BLaER1 (cell line): ENCODE measurements around the gene FOXG1.

Experiments
- H3K27ac ChIP-seq: shearing (Covaris generic); formaldehyde crosslinking; 2 replicates; pipeline ENCODE4 v1.8.1; 2022
- H3K27me3 ChIP-seq: shearing (Covaris generic); formaldehyde crosslinking; 2 replicates; pipeline ENCODE4 v1.8.1; 2022
- H3K36me3 ChIP-seq: shearing (Covaris generic); formaldehyde crosslinking; 2 replicates; pipeline ENCODE4 v1.8.1; 2022
- H3K4me1 ChIP-seq: shearing (Covaris generic); formaldehyde crosslinking; 2 replicates; pipeline ENCODE4 v1.8.1; 2022
- H3K4me2 ChIP-seq: shearing (Covaris generic); formaldehyde crosslinking; 2 replicates; pipeline ENCODE4 v1.8.1; 2022
- H3K4me3 ChIP-seq: shearing (Covaris generic); formaldehyde crosslinking; 2 replicates; pipeline ENCODE4 v1.8.1; 2022
- H3K9ac ChIP-seq: shearing (Covaris generic); formaldehyde crosslinking; 2 replicates; pipeline ENCODE4 v1.8.1; 2022
- H3K9me3 ChIP-seq: shearing (Covaris generic); formaldehyde crosslinking; 2 replicates; pipeline ENCODE4 v1.8.1; 2022
- H4K20me1 ChIP-seq: shearing (Covaris generic); formaldehyde crosslinking; 2 replicates; pipeline ENCODE4 v1.8.1; 2022
- Cebpa-rat ChIP-seq: shearing (Covaris generic); IDR thresholded peaks from 2 replicates; pipeline ENCODE4 v1.8.1; 2022

FOXG1 gene

DNA sequence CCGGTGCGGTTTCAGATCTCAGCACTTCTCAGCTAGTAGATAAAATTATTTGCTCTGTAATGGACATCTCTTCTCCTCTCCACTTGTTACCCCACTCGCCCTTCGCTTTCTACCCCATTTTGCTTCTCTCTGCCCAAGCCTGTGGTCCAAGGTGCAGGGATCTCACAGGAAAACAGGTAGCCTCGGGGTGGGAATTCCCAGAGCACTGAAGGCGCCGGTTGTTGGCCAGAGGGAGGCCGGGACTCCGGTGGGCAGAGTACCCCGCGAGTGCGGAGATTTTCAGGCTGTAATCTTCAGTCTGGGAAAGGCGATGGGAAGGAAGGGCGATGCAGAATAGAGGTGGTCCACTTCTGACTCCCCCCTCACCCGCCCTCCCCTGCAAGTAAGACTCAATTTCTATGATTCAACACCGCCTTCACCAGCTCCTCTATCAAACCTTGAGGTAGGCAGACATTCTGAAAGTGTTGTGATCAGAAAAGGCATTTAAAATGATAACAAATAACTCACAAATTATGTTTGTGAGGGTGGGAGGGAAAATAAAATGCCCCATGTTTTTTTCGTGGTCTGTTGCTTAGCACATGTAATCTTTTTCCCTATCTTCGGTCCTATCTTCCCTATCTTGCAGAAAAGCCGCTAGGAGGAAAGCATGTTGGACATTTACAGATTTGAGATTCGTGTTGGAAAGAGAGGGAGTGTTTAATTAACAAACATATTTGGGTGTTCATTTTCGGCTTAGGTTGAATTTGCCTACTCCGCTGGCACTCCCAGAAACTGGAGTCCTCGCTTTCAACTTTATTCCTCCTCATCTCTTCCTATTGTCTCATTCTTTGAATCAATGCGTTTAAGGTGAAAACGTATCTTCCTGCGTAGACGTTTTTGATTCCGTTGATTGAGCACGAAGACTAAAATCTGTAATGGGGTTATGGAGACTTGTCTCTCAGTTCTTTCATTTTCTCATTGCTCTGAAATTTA lies 8.5 kb downstream of the FOXG1 start:
- no peak overlapping the region for H3K27ac ChIP-seq
- peaks cover 78% of the 10 kb centered on the region for H3K27me3 ChIP-seq
- no peak overlapping the region for H3K9ac ChIP-seq
- H3K36me3 ChIP-seq = no peaks in the 10 kb centered on the region
- peaks cover 14% of the 10 kb centered on the region for H3K9me3 ChIP-seq
- H3K4me1 ChIP-seq = no peaks in the 10 kb centered on the region
- H3K4me3 ChIP-seq = no peak overlapping the region
- H4K20me1 ChIP-seq = no peaks in the 10 kb centered on the region
- TF ChIP-seq Cebpa-rat = no peak
- no peak overlapping the region for H3K4me2 ChIP-seq

DNA sequence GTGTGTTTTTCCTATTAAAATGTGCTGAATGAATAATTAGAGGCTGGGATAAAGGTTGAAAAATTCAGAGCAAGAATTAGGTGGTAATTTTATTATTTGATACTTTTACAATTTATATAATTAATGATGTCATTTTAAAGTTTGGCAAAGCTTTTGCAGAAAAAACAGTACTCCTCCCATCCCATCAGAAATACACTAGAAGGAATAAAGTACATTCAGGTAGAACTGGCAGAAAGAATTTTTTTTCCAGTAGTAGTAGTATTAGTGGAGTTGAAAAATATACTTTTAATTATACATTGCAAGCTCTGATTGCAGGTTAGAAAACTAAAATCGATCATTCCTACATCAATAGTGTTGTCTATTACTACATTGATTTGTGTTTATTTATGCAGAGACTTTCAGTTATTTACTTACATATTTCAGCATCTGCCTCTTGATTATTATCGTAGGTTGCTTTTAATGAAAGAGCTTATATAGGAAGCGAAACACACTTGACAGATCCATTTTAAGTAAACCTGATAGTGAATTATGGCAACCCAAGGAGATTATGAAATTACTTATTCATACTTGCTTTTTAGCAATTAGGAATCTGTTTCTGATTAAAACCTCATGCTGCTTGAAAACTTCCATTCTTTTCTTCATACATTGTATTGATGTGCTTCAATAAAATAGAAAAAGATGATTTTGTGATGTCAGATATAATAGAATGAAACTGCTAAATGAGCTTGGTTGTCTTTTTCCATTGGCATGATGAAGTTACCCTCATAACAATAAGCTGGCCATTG lies 10.1 kb downstream of the FOXG1 start:
- no peak overlapping the region for H3K4me2 ChIP-seq
- no peak overlapping the region for H3K27ac ChIP-seq
- H3K4me1 ChIP-seq = no peaks in the 10 kb centered on the region
- no peak overlapping the region for H3K4me3 ChIP-seq
- TF ChIP-seq Cebpa-rat = no peak
- no peaks in the 10 kb centered on the region for H4K20me1 ChIP-seq
- no peaks in the 10 kb centered on the region for H3K36me3 ChIP-seq
- H3K9ac ChIP-seq = no peak overlapping the region
- H3K9me3 ChIP-seq = peaks cover 14% of the 10 kb centered on the region
- peaks cover 88% of the 10 kb centered on the region for H3K27me3 ChIP-seq

DNA sequence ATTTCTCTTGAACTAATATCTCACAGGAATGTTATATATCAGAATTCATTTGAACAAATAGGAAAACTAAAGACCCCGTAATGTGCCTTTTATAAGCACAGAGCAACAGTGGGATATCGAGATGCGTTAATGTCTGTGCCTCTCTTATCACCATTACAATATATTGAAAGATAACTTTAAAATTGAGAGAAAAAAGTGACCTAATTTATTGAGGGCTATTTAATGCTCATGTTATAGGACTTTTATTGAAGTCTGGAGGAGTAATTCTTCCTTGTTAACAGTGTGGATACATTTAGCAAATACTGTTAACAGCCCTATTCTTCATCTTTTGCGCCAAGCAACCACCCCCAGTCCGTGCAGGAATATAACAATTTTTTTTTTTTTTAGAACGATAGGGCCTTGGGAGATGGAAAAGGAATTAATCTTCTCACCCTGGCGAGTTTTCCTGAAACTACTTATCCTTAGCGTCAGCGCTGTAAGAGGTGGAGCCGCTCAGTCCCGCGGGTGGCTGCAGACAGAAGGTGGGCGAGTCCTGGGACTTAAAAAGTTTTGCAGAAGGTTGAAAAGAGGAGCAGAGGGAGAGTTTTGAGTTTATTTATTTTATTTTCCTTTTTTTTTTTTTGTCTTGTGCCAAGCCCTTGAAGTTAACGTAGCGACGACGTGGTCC lies 11.0 kb downstream of the FOXG1 start:
- no peaks in the 10 kb centered on the region for H3K4me1 ChIP-seq
- H4K20me1 ChIP-seq = no peaks in the 10 kb centered on the region
- H3K9ac ChIP-seq = no peak overlapping the region
- TF ChIP-seq Cebpa-rat = no peak
- no peak overlapping the region for H3K4me2 ChIP-seq
- H3K27ac ChIP-seq = no peak overlapping the region
- H3K27me3 ChIP-seq = peaks cover 91% of the 10 kb centered on the region
- H3K4me3 ChIP-seq = no peak overlapping the region
- peaks cover 14% of the 10 kb centered on the region for H3K9me3 ChIP-seq
- H3K36me3 ChIP-seq = no peaks in the 10 kb centered on the region

DNA sequence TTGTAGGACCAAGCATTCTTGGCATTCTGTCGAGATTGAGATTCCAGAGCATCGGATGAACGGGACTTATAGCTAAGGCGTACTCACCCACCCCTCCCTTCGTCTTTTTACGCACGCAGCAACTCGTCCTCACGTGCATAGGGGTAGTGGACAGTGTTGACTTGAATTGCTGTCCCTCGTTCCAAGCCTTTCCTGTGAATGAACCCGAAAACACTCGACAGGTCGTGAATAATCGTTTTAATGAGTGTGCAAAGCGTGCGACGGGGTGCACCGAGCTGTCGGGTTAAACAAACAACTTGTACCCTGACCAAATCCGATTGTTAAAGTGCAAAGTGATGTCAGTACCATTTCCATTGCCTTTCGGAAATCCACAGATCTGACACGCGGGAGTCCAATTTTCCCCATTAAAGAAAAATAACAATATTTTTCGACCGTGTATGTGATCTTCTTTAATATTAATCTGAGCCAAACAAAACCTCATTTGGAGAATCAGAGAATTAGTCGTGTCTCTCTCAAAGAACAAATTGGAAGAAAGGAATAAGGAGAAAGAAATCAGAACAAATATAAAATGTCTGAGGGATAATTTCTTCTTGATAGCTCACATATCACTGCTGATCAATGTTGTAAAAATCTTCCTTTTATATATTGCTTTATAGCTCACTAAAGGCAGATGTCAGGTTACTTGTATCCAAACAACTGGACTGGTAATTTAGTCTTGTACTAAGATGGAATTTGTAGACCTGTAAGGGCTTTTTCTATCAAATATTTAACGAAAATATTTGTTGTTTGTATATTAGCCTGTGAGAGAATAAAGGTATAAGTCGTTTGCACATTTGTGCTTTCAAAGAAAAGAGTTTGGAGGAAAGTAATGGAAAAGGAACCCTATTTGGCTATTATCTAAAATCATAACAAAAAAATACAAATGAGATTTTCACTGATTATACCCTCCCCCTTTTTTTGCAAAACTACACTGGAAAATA lies 11.8 kb downstream of the FOXG1 start:
- H3K36me3 ChIP-seq = no peaks in the 10 kb centered on the region
- peaks cover 87% of the 10 kb centered on the region for H3K27me3 ChIP-seq
- no peak overlapping the region for H3K9ac ChIP-seq
- H3K4me1 ChIP-seq = no peaks in the 10 kb centered on the region
- H3K9me3 ChIP-seq = peaks cover 14% of the 10 kb centered on the region
- no peak overlapping the region for H3K4me3 ChIP-seq
- no peaks in the 10 kb centered on the region for H4K20me1 ChIP-seq
- no peak overlapping the region for H3K4me2 ChIP-seq
- no peak for TF ChIP-seq Cebpa-rat
- H3K27ac ChIP-seq = no peak overlapping the region

DNA sequence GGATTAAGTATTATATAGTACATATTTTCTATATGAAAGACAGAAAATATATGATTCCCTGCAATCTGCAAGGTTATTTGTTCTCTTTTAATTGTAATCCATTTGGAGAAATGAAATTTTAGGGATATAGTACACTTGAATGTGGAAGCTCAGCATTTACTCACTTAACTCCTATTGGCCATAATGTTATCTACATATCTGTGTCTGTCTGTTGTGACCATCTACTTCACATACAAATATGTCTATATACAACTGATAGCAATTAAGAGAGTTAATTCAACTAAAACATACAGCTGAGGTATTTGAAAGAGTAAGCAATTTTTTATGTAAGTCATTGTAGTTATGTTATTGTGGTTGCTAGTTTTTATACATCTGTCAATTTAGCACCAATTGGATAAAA lies 12.9 kb downstream of the FOXG1 start:
- no peak overlapping the region for H3K9ac ChIP-seq
- no peak overlapping the region for H3K4me2 ChIP-seq
- no peak overlapping the region for H3K4me3 ChIP-seq
- H3K27ac ChIP-seq = no peak overlapping the region
- peaks cover 87% of the 10 kb centered on the region for H3K27me3 ChIP-seq
- no peaks in the 10 kb centered on the region for H3K4me1 ChIP-seq
- no peaks in the 10 kb centered on the region for H3K36me3 ChIP-seq
- H3K9me3 ChIP-seq = peaks cover 6% of the 10 kb centered on the region
- no peak for TF ChIP-seq Cebpa-rat
- no peaks in the 10 kb centered on the region for H4K20me1 ChIP-seq

DNA sequence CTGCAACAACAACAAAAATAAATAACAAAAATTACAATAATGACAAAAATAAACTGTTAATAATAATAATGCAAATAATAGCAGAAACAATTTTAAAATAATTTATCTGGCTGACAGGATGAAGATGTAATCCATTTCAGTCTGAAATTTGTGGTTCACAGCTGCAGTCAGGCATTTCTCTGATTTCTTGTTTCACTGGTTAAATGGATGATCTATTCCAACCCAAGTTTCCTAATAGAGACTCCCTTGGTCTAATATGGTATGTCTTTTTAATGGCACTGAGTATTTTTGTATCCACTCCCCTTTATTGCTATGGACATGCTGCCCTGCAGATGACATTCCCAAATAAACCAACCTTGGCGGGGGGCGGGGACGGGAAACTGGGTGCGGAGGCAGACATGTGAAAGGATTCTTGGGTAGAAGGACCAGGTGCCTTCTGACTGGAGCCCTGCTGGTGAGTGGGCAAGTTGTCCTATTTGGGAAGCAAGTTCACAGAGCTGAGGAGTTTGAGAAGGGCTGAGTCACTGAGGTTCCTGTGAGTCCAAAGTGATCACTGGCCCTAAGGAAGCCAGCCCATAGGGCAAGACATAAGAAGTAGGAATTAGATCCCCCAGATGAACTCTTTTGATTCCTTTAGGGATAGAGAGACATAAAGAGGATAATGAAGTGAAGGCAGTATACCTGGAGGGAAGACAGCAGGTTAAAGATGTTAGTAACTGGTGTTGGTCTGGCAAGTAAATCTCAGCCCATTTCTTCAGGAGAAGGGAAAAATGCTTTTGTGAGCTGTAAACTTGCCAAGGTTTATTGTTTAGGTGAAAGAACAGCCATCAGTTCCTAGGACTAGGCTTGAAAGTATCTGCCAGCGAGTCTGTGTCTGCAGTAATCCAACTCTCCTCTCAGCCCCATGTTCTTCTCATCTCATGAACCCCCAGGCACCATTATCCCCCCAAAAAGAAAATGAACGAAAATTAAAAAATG lies 14.5 kb downstream of the FOXG1 start:
- peaks cover 74% of the 10 kb centered on the region for H3K27me3 ChIP-seq
- no peaks in the 10 kb centered on the region for H3K36me3 ChIP-seq
- no peak for TF ChIP-seq Cebpa-rat
- no peak overlapping the region for H3K27ac ChIP-seq
- H3K9me3 ChIP-seq = peaks cover 13% of the 10 kb centered on the region
- no peak overlapping the region for H3K4me3 ChIP-seq
- no peak overlapping the region for H3K4me2 ChIP-seq
- H3K9ac ChIP-seq = no peak overlapping the region
- no peaks in the 10 kb centered on the region for H3K4me1 ChIP-seq
- H4K20me1 ChIP-seq = no peaks in the 10 kb centered on the region

DNA sequence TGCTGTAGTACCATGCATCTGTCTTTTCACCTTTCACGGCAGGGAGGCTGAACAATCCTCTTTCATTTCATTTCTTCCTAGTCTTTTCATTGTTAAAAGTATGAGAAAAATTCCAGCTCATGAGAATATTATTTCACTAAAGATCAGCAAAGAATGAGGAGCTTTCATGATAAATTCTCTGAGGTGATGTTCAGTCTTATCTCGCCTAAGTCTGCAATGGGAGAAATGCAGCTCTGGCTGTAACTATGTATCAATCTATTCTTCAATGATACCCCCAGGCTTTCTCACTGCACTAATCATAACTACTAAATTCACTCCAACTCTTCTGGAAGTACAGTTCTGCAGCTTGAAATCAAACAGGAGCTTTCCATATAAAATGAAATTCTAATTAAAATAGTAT lies 15.7 kb downstream of the FOXG1 start:
- Histone ChIP-seq H3K4me1 (no peaks in the 10 kb centered on the region), H3K4me2 (no peak overlapping the region), H3K36me3 (no peaks in the 10 kb centered on the region), H3K4me3 (no peak overlapping the region), H3K9ac (no peak overlapping the region), H3K9me3 (peaks cover 20% of the 10 kb centered on the region), H3K27me3 (peaks cover 64% of the 10 kb centered on the region), H3K27ac (no peak overlapping the region), H4K20me1 (no peaks in the 10 kb centered on the region)
- TF ChIP-seq Cebpa-rat = no peak

DNA sequence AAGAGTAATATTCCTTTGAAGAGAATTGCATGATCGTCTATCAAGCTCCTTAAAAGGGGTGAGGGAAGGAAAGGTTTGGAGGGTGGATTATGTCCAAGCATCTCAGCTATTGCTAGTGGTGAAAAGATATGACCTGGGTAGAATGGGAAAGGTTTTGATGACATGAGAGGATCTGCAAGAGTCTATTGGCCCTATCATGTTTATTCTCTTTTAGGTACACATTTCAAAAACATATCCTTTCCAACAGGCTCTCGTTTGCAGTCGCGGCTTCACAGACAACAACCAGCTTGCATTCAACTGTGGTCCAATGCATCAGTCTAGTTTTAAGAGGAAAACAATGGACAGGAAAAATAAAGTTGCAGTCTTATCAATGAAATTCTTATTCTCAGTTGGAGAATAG lies 17.1 kb downstream of the FOXG1 start:
- TF ChIP-seq Cebpa-rat = no peak
- H4K20me1 ChIP-seq = no peaks in the 10 kb centered on the region
- H3K9me3 ChIP-seq = peaks cover 20% of the 10 kb centered on the region
- H3K27ac ChIP-seq = no peak overlapping the region
- no peak overlapping the region for H3K4me2 ChIP-seq
- no peak overlapping the region for H3K9ac ChIP-seq
- no peaks in the 10 kb centered on the region for H3K4me1 ChIP-seq
- H3K4me3 ChIP-seq = no peak overlapping the region
- H3K27me3 ChIP-seq = peaks cover 51% of the 10 kb centered on the region
- no peaks in the 10 kb centered on the region for H3K36me3 ChIP-seq
